H1 (cell line): ENCODE data around the gene DDR2. TPM values are rescaled to one million over a fixed set of nuclear protein-coding genes. Genes with fewer than 3 reads are reported as not detected.

Experiments used
- CTCF ChIA-PET: fragments of 300-600 bp; sonication (Branson Sonifier 250); formaldehyde crosslinking; loops from one replicate; lab custom pipeline; 2021; ENCODE audit not compliant: partially characterized antibody; lab: Charles Lee
- POLR2A ChIA-PET: fragments of 300-600 bp; sonication (Branson Sonifier 250); formaldehyde crosslinking; loops from one replicate; lab custom pipeline; 2021; ENCODE audit warnings: inconsistent platforms; ENCODE audit not compliant: partially characterized antibody; lab: Charles Lee
- DNase-seq, 2 experiments: peaks; one replicate each; pipeline versions ENCODE4 v3.0.0 to v3.0.0-alpha.2; 2010 to 2022; ENCODE audit warnings: low spot score in 2 of 2, low read depth in 1 of 2, mixed read lengths in 1 of 2
- FAIRE-seq: peaks from 2 replicates; lab custom pipeline; 2011; peaks lifted over from hg19 to GRCh38; lab: Jason Lieb, UNC
- H2AFZ ChIP-seq: 2 replicates; pipeline ENCODE4 v1.8.1; 2012; ENCODE audit warnings: low read length, inconsistent platforms
- H2AK5ac ChIP-seq: 2 replicates; pipeline ENCODE4 v1.6.1; 2013; ENCODE audit warnings: low read depth, low read length
- H2BK120ac ChIP-seq: replicated peaks from 2 replicates; pipeline ENCODE3; 2013; ENCODE audit warnings: low read depth, low read length, inconsistent platforms
- H2BK12ac ChIP-seq: 2 replicates; pipeline ENCODE4 v1.6.1; 2013; ENCODE audit warnings: low read depth, low read length
- H2BK15ac ChIP-seq: 2 replicates; pipeline ENCODE4 v1.6.1; 2013; ENCODE audit warnings: low read length
- H2BK20ac ChIP-seq: 2 replicates; pipeline ENCODE4 v1.6.1; 2013; ENCODE audit warnings: low read length
- H2BK5ac ChIP-seq: 2 replicates; pipeline ENCODE4 v1.6.1; 2013; ENCODE audit warnings: low read depth, low read length
- H3K14ac ChIP-seq: 2 replicates; pipeline ENCODE4 v1.6.1; 2013; ENCODE audit warnings: inconsistent platforms; ENCODE audit not compliant: insufficient read length
- H3K18ac ChIP-seq: 2 replicates; pipeline ENCODE4 v1.6.1; 2013; ENCODE audit warnings: low read length; ENCODE audit errors: extremely low read depth
- H3K23ac ChIP-seq: 2 replicates; pipeline ENCODE4 v1.6.1; 2013; ENCODE audit warnings: inconsistent platforms; ENCODE audit not compliant: insufficient read length
- H3K23me2 ChIP-seq: 2 replicates; pipeline ENCODE4 v1.6.1; 2013; ENCODE audit warnings: low read depth, low read length
- H3K27ac ChIP-seq: 2 replicates; pipeline ENCODE4 v1.6.1; 2011; ENCODE audit warnings: low read depth, low read length, inconsistent platforms
- H3K27me3 ChIP-seq, 4 experiments: replicated peaks in 1 of 4; 1 replicate in 1 of 4; 2 replicates in 3 of 4; pipeline versions ENCODE4 v1.6.1 to v1.8.1; 2011 to 2013; ENCODE audit warnings: low read length in 3 of 4, mild to moderate bottlenecking in 3 of 4, inconsistent platforms in 2 of 4, mixed read lengths in 2 of 4, moderate library complexity in 1 of 4; ENCODE audit not compliant: control insufficient read depth in 3 of 4, insufficient read depth in 3 of 4; ENCODE audit errors: extremely low read depth in 1 of 4
- H3K36me3 ChIP-seq, 4 experiments: 2 replicates each; pipeline versions ENCODE4 v1.6.1 to v1.8.1; 2011 to 2013; ENCODE audit warnings: mild to moderate bottlenecking in 4 of 4, low read length in 3 of 4, moderate library complexity in 2 of 4, control low read depth in 1 of 4, inconsistent platforms in 1 of 4; ENCODE audit not compliant: insufficient read depth in 4 of 4, control insufficient read depth in 2 of 4
- H3K4ac ChIP-seq: replicated peaks from 2 replicates; pipeline ENCODE3; 2013; ENCODE audit warnings: low read length, low read depth, mixed read lengths, inconsistent platforms; ENCODE audit not compliant: insufficient read length
- H3K4me1 ChIP-seq, 4 experiments: replicated peaks in 1 of 4; 1 replicate in 1 of 4; 2 replicates in 3 of 4; pipeline versions ENCODE4 v1.6.1 to v1.8.1; 2011 to 2013; ENCODE audit warnings: low read length in 3 of 4, inconsistent platforms in 2 of 4, mixed read lengths in 1 of 4; ENCODE audit not compliant: insufficient read depth in 4 of 4, control insufficient read depth in 3 of 4
- H3K4me2 ChIP-seq, 2 experiments: 2 replicates each; pipeline versions ENCODE4 v1.6.1 to v1.8.1; 2011 to 2013; ENCODE audit warnings: low read depth in 2 of 2, low read length in 2 of 2, control low read depth in 1 of 2, inconsistent platforms in 1 of 2, mild to moderate bottlenecking in 1 of 2; ENCODE audit not compliant: insufficient read depth in 1 of 2
- H3K4me3 ChIP-seq, 4 experiments: fragments of 200-600, 300-600 bp in 1 of 4; sonication (generic), shearing (Covaris generic), sonication (Bioruptor Twin) in 1 of 4; 2 replicates each; pipeline versions ENCODE4 v1.5.1 to v1.8.1; 2011 to 2016; ENCODE audit warnings: low read length in 4 of 4, low read depth in 3 of 4, control low read depth in 2 of 4, inconsistent platforms in 2 of 4, mild to moderate bottlenecking in 2 of 4, mixed read lengths in 1 of 4, moderate library complexity in 1 of 4; ENCODE audit not compliant: insufficient read depth in 2 of 4; ENCODE audit errors: extremely low read depth in 1 of 4
- H3K56ac ChIP-seq: replicated peaks from 2 replicates; pipeline ENCODE3; 2013; ENCODE audit warnings: low read depth, mild to moderate bottlenecking, mixed read lengths, low read length, inconsistent platforms; ENCODE audit not compliant: insufficient read length
- H3K79me1 ChIP-seq: 2 replicates; pipeline ENCODE4 v1.6.1; 2013; ENCODE audit warnings: low read depth, low read length, control low read depth
- H3K79me2 ChIP-seq, 2 experiments: 2 replicates each; pipeline versions ENCODE4 v1.6.1 to v1.8.1; 2012 to 2013; ENCODE audit warnings: low read length in 2 of 2, mild to moderate bottlenecking in 2 of 2, inconsistent platforms in 1 of 2; ENCODE audit not compliant: insufficient read depth in 2 of 2, control insufficient read depth in 1 of 2
- H3K9ac ChIP-seq, 4 experiments: replicated peaks in 1 of 4; 1 replicate in 1 of 4; 2 replicates in 3 of 4; pipeline versions ENCODE4 v1.6.1 to v1.8.1; 2011 to 2013; ENCODE audit warnings: low read depth in 3 of 4, low read length in 3 of 4, control low read depth in 2 of 4, mild to moderate bottlenecking in 2 of 4, moderate library complexity in 2 of 4, inconsistent platforms in 1 of 4; ENCODE audit errors: extremely low read depth in 1 of 4
- H3K9me3 ChIP-seq, 2 experiments: 2 replicates each; pipeline versions ENCODE4 v1.6.1 to v1.8.1; 2012 to 2013; ENCODE audit warnings: mild to moderate bottlenecking in 2 of 2, moderate library complexity in 2 of 2, control low read depth in 1 of 2, inconsistent platforms in 1 of 2, low read depth in 1 of 2, low read length in 1 of 2, mixed read lengths in 1 of 2; ENCODE audit not compliant: insufficient read depth in 2 of 2
- H4K20me1 ChIP-seq, 2 experiments: replicated peaks in 1 of 2; 2 replicates each; pipeline versions ENCODE3 to v1.8.1; 2011 to 2013; ENCODE audit warnings: inconsistent platforms in 2 of 2, low read length in 2 of 2, mild to moderate bottlenecking in 1 of 2; ENCODE audit not compliant: insufficient read depth in 2 of 2, control insufficient read depth in 1 of 2
- H4K5ac ChIP-seq: 2 replicates; pipeline ENCODE4 v1.6.1; 2013; ENCODE audit warnings: low read length, low read depth, mixed read lengths, inconsistent platforms; ENCODE audit not compliant: insufficient read length
- H4K8ac ChIP-seq: 2 replicates; pipeline ENCODE4 v1.8.0; 2013; ENCODE audit warnings: mild to moderate bottlenecking, moderate library complexity, low read length, inconsistent platforms; ENCODE audit not compliant: insufficient read depth; ENCODE audit errors: extremely low read depth
- H4K91ac ChIP-seq: replicated peaks from 2 replicates; pipeline ENCODE3; 2013; ENCODE audit warnings: low read length, mixed read lengths, inconsistent platforms; ENCODE audit not compliant: insufficient read length
- GTF2F1 ChIP-seq: IDR thresholded peaks from 2 replicates; pipeline ENCODE4 v1.6.1; 2012; ENCODE audit warnings: low read depth, low read length, improper control_type of control experiment, borderline replicate concordance
- JUND ChIP-seq: IDR thresholded peaks from 2 replicates; pipeline ENCODE4 v1.6.1; 2011; ENCODE audit warnings: mild to moderate bottlenecking, improper control_type of control experiment, low read length
- POLR2A ChIP-seq, 2 experiments: IDR thresholded peaks; 1 replicate in 1 of 2; 2 replicates in 1 of 2; pipeline ENCODE4 v1.6.1; 2011; ENCODE audit warnings: low read depth in 2 of 2, low read length in 2 of 2, mild to moderate bottlenecking in 2 of 2; ENCODE audit errors: control extremely low read depth in 1 of 2
- WGBS, 2 experiments: shearing (Covaris generic) in 1 of 2; methylation state at CpG; one replicate each; pipeline versions ENCODE4 v1.1.6 to v1.1.7; 2013 to 2015; ENCODE audit warnings: low lambda C conversion rate in 2 of 2, mixed read lengths in 2 of 2, inconsistent platforms in 1 of 2, low coverage in 1 of 2, missing lambda C conversion rate in 1 of 2; ENCODE audit not compliant: insufficient replicate concordance in 2 of 2, insufficient coverage in 1 of 2, insufficient read length in 1 of 2; ENCODE audit errors: extremely low coverage in 1 of 2, missing lambda C conversion rate in 1 of 2; 5-methylcytosine and 5-hydroxymethylcytosine counted together
- polyA plus RNA-seq, 7 experiments: library from polyadenylated mRNA; depleted of rRNA in 3 of 7; stranded (reverse) in 5 of 7; unstranded in 2 of 7; fragments of >200 nt in 5 of 7; fragments of 200-250 nt in 2 of 7; gene quantifications; 1 replicate in 5 of 7; 2 replicates in 1 of 7; 4 replicates in 1 of 7; pipeline versions ENCODE4 v1.2.1 to v1.2.3, GENCODE V29; 2011 to 2013; ENCODE audit warnings: missing spikeins in 2 of 7, mixed read lengths in 2 of 7
- total RNA-seq: library from RNA; stranded (reverse); fragmentation: NEBNext Ultra II Directional; extraction: Animal tissue kit (Norgen Biotek cat#: 25700); gene quantifications from 2 replicates; pipeline ENCODE4 v1.2.1, GENCODE V29; 2021
- TF ChIP-seq, protein P1 (sequence below), 3 experiments: IDR thresholded peaks; 1 replicate in 2 of 3; 2 replicates in 1 of 3; pipeline versions ENCODE4 v1.5.1 to v1.6.1; 2011; ENCODE audit warnings: low read length in 3 of 3, mild to moderate bottlenecking in 3 of 3, inconsistent platforms in 2 of 3, low read depth in 1 of 3, moderate library complexity in 1 of 3; ENCODE audit not compliant: insufficient read depth in 1 of 3; ENCODE audit errors: control extremely low read depth in 1 of 3

The DDR2 gene
- total and polyA plus RNA-seq, 2 of the 8 experiments (the other 6 are each of a cell fraction or from before 2014, with no cell fraction given): 1.00 to 2.1 TPM

DNA sequence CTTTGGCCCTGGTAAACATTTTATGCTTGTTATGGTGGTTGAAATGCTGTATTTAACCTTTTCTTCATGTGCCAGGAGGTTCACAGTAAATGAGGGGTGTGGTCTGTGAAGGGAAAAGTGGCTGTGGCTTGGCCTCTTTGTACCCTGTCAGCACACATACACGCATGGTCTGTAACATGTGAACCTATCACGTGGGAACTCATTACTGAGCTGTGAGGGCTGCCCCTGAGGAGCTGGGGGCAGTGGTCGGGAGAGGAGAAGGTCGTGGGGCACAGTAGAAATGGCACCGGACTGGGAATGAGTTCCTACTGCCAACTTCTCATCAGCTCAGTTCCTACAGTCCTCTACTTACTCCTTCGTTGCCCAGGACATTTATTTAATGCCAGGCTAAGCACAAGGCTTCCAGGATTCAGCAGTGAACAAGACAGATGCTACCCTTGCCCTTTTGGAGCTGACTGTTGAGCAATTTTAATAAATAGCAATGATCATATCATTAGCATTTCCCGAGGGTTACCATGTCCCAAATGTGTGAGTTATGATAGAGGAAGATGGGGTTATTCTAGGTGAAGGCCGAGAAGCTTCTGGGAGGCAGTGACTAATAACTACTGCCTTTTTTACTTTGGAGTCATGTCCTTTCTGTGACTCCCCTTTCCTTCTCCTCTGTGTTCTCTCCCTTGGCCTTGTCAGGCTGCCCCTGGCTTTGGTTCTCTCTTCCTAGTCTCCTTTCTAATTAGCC is 38.8 kb downstream of the DDR2 start:
- ChIA-PET CTCF (interaction anchor here (0.7 to 1.2 kb wide), 2 partner anchors 19 to 29 kb away, joined by 3 read pairs; no protein-coding TSS in a partner anchor), POLR2A (no interaction called here)
- no peaks in the 10 kb centered on the region for H3K36me3 ChIP-seq
- no peak overlapping the region for H3K4me2 ChIP-seq
- no peaks in the 10 kb centered on the region for H3K9me3 ChIP-seq
- H2BK5ac ChIP-seq: no peak overlapping the region
- no peak overlapping the region for H3K9ac ChIP-seq
- no peak overlapping the region for H4K91ac ChIP-seq
- H3K23ac ChIP-seq: no peak overlapping the region
- 92% methylated on average over 8 of the region's 8 CpGs; no CpG with 5 or more reads in 1 of the 2 experiments for WGBS, 2 experiments
- no peaks in the 10 kb centered on the region for H3K23me2 ChIP-seq
- TF ChIP-seq, protein P1, sequence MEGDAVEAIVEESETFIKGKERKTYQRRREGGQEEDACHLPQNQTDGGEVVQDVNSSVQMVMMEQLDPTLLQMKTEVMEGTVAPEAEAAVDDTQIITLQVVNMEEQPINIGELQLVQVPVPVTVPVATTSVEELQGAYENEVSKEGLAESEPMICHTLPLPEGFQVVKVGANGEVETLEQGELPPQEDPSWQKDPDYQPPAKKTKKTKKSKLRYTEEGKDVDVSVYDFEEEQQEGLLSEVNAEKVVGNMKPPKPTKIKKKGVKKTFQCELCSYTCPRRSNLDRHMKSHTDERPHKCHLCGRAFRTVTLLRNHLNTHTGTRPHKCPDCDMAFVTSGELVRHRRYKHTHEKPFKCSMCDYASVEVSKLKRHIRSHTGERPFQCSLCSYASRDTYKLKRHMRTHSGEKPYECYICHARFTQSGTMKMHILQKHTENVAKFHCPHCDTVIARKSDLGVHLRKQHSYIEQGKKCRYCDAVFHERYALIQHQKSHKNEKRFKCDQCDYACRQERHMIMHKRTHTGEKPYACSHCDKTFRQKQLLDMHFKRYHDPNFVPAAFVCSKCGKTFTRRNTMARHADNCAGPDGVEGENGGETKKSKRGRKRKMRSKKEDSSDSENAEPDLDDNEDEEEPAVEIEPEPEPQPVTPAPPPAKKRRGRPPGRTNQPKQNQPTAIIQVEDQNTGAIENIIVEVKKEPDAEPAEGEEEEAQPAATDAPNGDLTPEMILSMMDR (IDR thresholded peaks at IDR 0.05; ENCODE audit: control extremely low read depth in 1 of 3, insufficient read depth in 1 of 3, low read depth in 1 of 3, low read length in 3 of 3): no peak
- TF ChIP-seq POLR2A (IDR thresholded peaks at IDR 0.05; ENCODE audit: control extremely low read depth in 1 of 2, low read depth in 2 of 2, low read length in 2 of 2): no peak
- TF ChIP-seq JUND: no peak
- TF ChIP-seq GTF2F1: no peak
- no peak overlapping the region for H2BK12ac ChIP-seq
- FAIRE-seq (no peak), DNase-seq (no peak)
- no peak overlapping the region for H2AK5ac ChIP-seq
- no peaks in the 10 kb centered on the region for H3K4me1 ChIP-seq
- H2BK120ac ChIP-seq: no peak overlapping the region
- H2AFZ ChIP-seq: no peak overlapping the region
- no peak overlapping the region for H3K14ac ChIP-seq
- no peak overlapping the region for H4K5ac ChIP-seq
- no peak overlapping the region for H3K4me3 ChIP-seq
- no peak overlapping the region for H2BK20ac ChIP-seq
- H3K18ac ChIP-seq: no peak overlapping the region
- no peaks in the 10 kb centered on the region for H3K79me2 ChIP-seq
- H2BK15ac ChIP-seq: no peak overlapping the region
- no peak overlapping the region for H3K56ac ChIP-seq
- no peaks in the 10 kb centered on the region for H4K20me1 ChIP-seq
- no peaks in the 10 kb centered on the region for H3K79me1 ChIP-seq
- H4K8ac ChIP-seq: no peak overlapping the region
- H3K27ac ChIP-seq: no peak overlapping the region
- no peaks in the 10 kb centered on the region for H3K27me3 ChIP-seq
- H3K4ac ChIP-seq: no peak overlapping the region
